Spleen (tissue), 7 donors: ENCODE measurements around the gene OIT3.

Experiments used
- CTCF ChIP-seq, 11 experiments: fragments of 200-600 bp in 7 of 11; fragments of 450-650 bp in 4 of 11; sonication (generic) in 4 of 11; IDR thresholded peaks in 8 of 11; conservative IDR thresholded peaks in 3 of 11; 1 replicate in 7 of 11; 2 replicates in 4 of 11; pipeline versions ENCODE4 v1.4.0 to v1.8.0; 2016 to 2021; ENCODE audit warnings: antibody characterized with exemption in 11 of 11, inconsistent platforms in 4 of 11, mild to moderate bottlenecking in 1 of 11
- POLR2AphosphoS5 ChIP-seq, 3 donors: sonication (generic); formaldehyde crosslinking; IDR thresholded peaks; one replicate each; pipeline ENCODE4 v1.5.1; 2017; ENCODE audit warnings: antibody characterized with exemption in 3 of 3
- donor health status: DM: no; HTN: no; CAD: no; lungs with moderate emphysema.
- donor health status: DM: no; HTN: no; CAD: no.
- donor health status: DM: no; HTN: no; CAD: no.

GRCh38 chr10:72858067-72858466 lies 35.5 kb upstream of the OIT3 start:
- TF ChIP-seq CTCF (IDR thresholded peaks at IDR 0.05 in 8 of 11, conservative IDR thresholded peaks at IDR 0.05 in 3 of 11) (no peak), POLR2AphosphoS5 (IDR thresholded peaks at IDR 0.05) (no peak)
